ENCODE measurements around the gene GPC3. TPM values are rescaled to one million over a fixed set of nuclear protein-coding genes. Genes with fewer than 3 reads are reported as not detected.

Gene GPC3
- total RNA-seq, 1 experiment from 2014 or later = 0.98 TPM

GRCh38 chrX:133550665-133551485 is 434.5 kb downstream of the GPC3 start:
- Histone ChIP-seq H3K79me2 (ENCODE audit: insufficient read depth, low read length) (no peaks in the 10 kb centered on the region), H3K9ac (ENCODE audit: low read length) (no peak overlapping the region), H3K4me3 (replicated peaks in 1 of 2; ENCODE audit: low read depth in 1 of 2, low read length in 2 of 2) (no peak overlapping the region), H3K9me3 (ENCODE audit: control insufficient read depth in 1 of 2, insufficient read depth in 1 of 2, low read depth in 1 of 2, low read length in 2 of 2) (no peaks in the 10 kb centered on the region), H3K27ac (ENCODE audit: low read depth, low read length) (no peak overlapping the region), H3K9me2 (ENCODE audit: insufficient read depth) (no peaks in the 10 kb centered on the region), H3K4me1 (ENCODE audit: control insufficient read depth in 1 of 2, insufficient read depth in 2 of 2, low read length in 2 of 2) (no peaks in the 10 kb centered on the region), H2AFZ (ENCODE audit: low read depth, low read length, poor library complexity, severe bottlenecking) (no peak overlapping the region), H3K36me3 (ENCODE audit: control insufficient read depth in 1 of 2, insufficient read depth in 2 of 2, low read length in 2 of 2) (no peaks in the 10 kb centered on the region), H4K20me1 (ENCODE audit: insufficient read depth) (no peaks in the 10 kb centered on the region), H3K27me3 (ENCODE audit: insufficient read depth, low read length) (no peaks in the 10 kb centered on the region), H3K4me2 (ENCODE audit: low read length) (no peak overlapping the region)
- ChIA-PET CTCF (no interaction called here), RAD21 (ENCODE audit: low non-redundant PET in 1 of 2, low total read pairs in 2 of 2, uncharacterized antibody in 2 of 2, unreplicated experiment in 2 of 2) (no interaction called here), POLR2A (no interaction called here)
- no TSS peak for BruUV-seq (replicated peaks)
- no peak for DNase-seq (ENCODE audit: low read depth, low spot score)
- no peak for TF ChIP-seq TCF7L2 (IDR thresholded peaks at IDR 0.05; ENCODE audit: borderline replicate concordance, extremely low read depth, insufficient read depth, insufficient read length)
- TF ChIP-seq CBX3 (IDR thresholded peaks at IDR 0.05; ENCODE audit: low read depth) = no peak
- TF ChIP-seq, protein P1, sequence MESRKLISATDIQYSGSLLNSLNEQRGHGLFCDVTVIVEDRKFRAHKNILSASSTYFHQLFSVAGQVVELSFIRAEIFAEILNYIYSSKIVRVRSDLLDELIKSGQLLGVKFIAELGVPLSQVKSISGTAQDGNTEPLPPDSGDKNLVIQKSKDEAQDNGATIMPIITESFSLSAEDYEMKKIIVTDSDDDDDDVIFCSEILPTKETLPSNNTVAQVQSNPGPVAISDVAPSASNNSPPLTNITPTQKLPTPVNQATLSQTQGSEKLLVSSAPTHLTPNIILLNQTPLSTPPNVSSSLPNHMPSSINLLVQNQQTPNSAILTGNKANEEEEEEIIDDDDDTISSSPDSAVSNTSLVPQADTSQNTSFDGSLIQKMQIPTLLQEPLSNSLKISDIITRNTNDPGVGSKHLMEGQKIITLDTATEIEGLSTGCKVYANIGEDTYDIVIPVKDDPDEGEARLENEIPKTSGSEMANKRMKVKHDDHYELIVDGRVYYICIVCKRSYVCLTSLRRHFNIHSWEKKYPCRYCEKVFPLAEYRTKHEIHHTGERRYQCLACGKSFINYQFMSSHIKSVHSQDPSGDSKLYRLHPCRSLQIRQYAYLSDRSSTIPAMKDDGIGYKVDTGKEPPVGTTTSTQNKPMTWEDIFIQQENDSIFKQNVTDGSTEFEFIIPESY (IDR thresholded peaks at IDR 0.05; ENCODE audit: extremely low read depth, insufficient replicate concordance, low read length) = no peak
- TF ChIP-seq RAD21 (IDR thresholded peaks at IDR 0.05; ENCODE audit: low read depth) = no peak
- TF ChIP-seq ELF1 (IDR thresholded peaks at IDR 0.05; ENCODE audit: borderline replicate concordance, low read depth) = no peak
- no peak for TF ChIP-seq EZH2 (IDR thresholded peaks at IDR 0.05)
- no peak for TF ChIP-seq EGR1 (IDR thresholded peaks at IDR 0.05; ENCODE audit: low read depth)
- TF ChIP-seq JUND (IDR thresholded peaks at IDR 0.05) = no peak
- no peak for TF ChIP-seq SRF (IDR thresholded peaks at IDR 0.05; ENCODE audit: low read depth)
- no peak for TF ChIP-seq FOSL1 (IDR thresholded peaks at IDR 0.05; ENCODE audit: low read depth)
- TF ChIP-seq SP1 (IDR thresholded peaks at IDR 0.05; ENCODE audit: low read depth) = no peak
- no peak for TF ChIP-seq POLR2A (IDR thresholded peaks at IDR 0.05; ENCODE audit: borderline replicate concordance, extremely low read depth, insufficient read depth, insufficient read length)
- no peak for TF ChIP-seq EZH2phosphoT487 (IDR thresholded peaks at IDR 0.05; ENCODE audit: borderline replicate concordance)
- TF ChIP-seq, protein P2, sequence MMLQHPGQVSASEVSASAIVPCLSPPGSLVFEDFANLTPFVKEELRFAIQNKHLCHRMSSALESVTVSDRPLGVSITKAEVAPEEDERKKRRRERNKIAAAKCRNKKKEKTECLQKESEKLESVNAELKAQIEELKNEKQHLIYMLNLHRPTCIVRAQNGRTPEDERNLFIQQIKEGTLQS (IDR thresholded peaks at IDR 0.05) = no peak
- TF ChIP-seq ZNF274 (IDR thresholded peaks at IDR 0.05; ENCODE audit: low read depth, low read length) = no peak
- no peak for TF ChIP-seq YY1 (IDR thresholded peaks at IDR 0.05; ENCODE audit: extremely low read depth, insufficient replicate concordance, low read depth, low read length)
- TF ChIP-seq, protein P3, sequence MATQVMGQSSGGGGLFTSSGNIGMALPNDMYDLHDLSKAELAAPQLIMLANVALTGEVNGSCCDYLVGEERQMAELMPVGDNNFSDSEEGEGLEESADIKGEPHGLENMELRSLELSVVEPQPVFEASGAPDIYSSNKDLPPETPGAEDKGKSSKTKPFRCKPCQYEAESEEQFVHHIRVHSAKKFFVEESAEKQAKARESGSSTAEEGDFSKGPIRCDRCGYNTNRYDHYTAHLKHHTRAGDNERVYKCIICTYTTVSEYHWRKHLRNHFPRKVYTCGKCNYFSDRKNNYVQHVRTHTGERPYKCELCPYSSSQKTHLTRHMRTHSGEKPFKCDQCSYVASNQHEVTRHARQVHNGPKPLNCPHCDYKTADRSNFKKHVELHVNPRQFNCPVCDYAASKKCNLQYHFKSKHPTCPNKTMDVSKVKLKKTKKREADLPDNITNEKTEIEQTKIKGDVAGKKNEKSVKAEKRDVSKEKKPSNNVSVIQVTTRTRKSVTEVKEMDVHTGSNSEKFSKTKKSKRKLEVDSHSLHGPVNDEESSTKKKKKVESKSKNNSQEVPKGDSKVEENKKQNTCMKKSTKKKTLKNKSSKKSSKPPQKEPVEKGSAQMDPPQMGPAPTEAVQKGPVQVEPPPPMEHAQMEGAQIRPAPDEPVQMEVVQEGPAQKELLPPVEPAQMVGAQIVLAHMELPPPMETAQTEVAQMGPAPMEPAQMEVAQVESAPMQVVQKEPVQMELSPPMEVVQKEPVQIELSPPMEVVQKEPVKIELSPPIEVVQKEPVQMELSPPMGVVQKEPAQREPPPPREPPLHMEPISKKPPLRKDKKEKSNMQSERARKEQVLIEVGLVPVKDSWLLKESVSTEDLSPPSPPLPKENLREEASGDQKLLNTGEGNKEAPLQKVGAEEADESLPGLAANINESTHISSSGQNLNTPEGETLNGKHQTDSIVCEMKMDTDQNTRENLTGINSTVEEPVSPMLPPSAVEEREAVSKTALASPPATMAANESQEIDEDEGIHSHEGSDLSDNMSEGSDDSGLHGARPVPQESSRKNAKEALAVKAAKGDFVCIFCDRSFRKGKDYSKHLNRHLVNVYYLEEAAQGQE (IDR thresholded peaks at IDR 0.05; ENCODE audit: low read depth) = no peak
- TF ChIP-seq POLR2AphosphoS5 (IDR thresholded peaks at IDR 0.05; ENCODE audit: low read depth, low read length) = no peak
- no peak for ATAC-seq
- intact Hi-C loops (cut with micrococcal nuclease) = no loop called here
